ENCODE results near the gene OSM. TPM values are rescaled to one million over a fixed set of nuclear protein-coding genes. Genes with fewer than 3 reads are reported as not detected.

OSM gene
- total and polyA plus RNA-seq, 2 experiments from 2014 or later, result not detected

DNA sequence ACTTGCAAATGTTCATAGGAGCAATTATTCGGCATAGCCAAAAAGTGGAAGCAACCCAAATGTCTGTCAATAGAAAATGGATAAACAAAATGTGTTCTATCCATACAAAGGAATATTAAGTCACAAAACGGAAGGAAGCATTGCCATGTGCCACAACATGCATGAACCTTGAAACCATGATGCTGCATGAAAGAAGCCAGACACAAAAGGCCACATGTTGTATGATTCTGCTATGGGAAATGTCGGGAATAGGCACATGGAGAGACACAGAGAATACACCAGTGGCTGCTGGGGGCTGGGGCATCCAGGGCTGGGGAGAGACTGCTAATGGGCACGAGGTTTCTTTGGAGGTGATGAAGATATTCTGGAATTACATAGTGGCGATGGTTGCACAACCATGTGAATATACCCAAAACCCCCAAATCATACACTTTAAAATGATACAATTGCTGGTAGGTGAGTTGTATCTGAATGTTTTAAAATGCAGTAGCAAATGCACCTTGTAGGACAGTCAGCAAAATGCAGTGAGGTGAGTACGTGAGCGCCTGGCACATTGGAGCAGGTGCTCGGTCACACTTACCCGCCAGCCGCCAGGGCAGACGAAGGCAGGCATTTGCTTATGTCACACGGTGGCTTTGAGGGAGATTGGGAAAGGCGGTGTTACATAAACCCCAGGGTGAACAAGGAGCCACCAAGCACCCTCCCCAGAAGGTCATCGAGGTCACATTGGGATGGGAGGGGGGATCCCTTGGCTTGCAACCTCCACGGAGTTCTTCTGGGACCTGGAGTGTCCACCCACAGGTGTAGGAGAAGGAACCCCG is 6.3 kb upstream of the OSM start:
- Mint-ChIP-seq H3K9me3 (no peaks in the 10 kb centered on the region), H3K36me3 (ENCODE audit: low read depth) (no peaks in the 10 kb centered on the region), H3K4me1 (peaks cover 8% of the 10 kb centered on the region), H3K27me3 (ENCODE audit: insufficient read depth, low read depth, poor library complexity) (peaks cover 24% of the 10 kb centered on the region), H3K4me3 (no peak overlapping the region), H3K27ac (no peak overlapping the region)
- no peaks in the 10 kb centered on the region for H3K9me2 ChIP-seq (ENCODE audit: insufficient read depth)
- H3K36me3 ChIP-seq (ENCODE audit: insufficient read depth), result no peaks in the 10 kb centered on the region
- H3K4me2 ChIP-seq, result no peak overlapping the region
- DNase-seq (ENCODE audit: low spot score) (no peak), ATAC-seq (no peak)
- no peak for TF ChIP-seq EZH2 (IDR thresholded peaks at IDR 0.05; ENCODE audit: low read depth, unreplicated experiment)
- TF ChIP-seq ZNF114 (CRISPR knock-in tag; IDR thresholded peaks at IDR 0.05), result no peak
- TF ChIP-seq JUNB (IDR thresholded peaks at IDR 0.05; ENCODE audit: unreplicated experiment), result no peak
- TF ChIP-seq ZNF462 (CRISPR knock-in tag; IDR thresholded peaks at IDR 0.05), result no peak
- TF ChIP-seq ZNF331 (CRISPR knock-in tag; IDR thresholded peaks at IDR 0.05; ENCODE audit: low read depth), result no peak
- TF ChIP-seq NANOG (IDR thresholded peaks at IDR 0.05; ENCODE audit: borderline replicate concordance), result no peak
- H3K27ac ChIP-seq (ENCODE audit: low read depth), result no peak overlapping the region
- H3K4me1 ChIP-seq (ENCODE audit: insufficient read depth), result 0 out of 2 replicates have a peak, but pooled peaks cover 4% of the 10 kb centered on the region
- no peaks in the 10 kb centered on the region for H3K27me3 ChIP-seq (ENCODE audit: insufficient read depth)
- no peaks in the 10 kb centered on the region for H4K20me1 ChIP-seq (replicated peaks; ENCODE audit: insufficient read depth)
- H3K4me3 ChIP-seq, result no peak overlapping the region
- H2AFZ ChIP-seq, result no peak overlapping the region
- no peaks in the 10 kb centered on the region for H3K79me2 ChIP-seq (replicated peaks; ENCODE audit: insufficient read depth)
- no peaks in the 10 kb centered on the region for H3F3A ChIP-seq (replicated peaks; ENCODE audit: low read depth)

Measured in GM23338 (cell line).